HG03469 (cell line): ENCODE measurements around the gene PRDM5.

Experiments used
- ATAC-seq: cut with Tn5 transposase; IDR thresholded peaks from one replicate; pipeline ENCODE4 v1.9.1; 2021; ENCODE audit warnings: mild to moderate bottlenecking, moderate library complexity, moderate number of reproducible peaks; ENCODE audit not compliant: unreplicated experiment

PRDM5 gene

GRCh38 chr4:120858776-120859175 is 63.8 kb downstream of the PRDM5 start:
- ATAC-seq = no peak

- ATAC-seq = no peak
Measured at GRCh38 chr4:120857312-120857711, 65.2 kb downstream of the PRDM5 start.

DNA sequence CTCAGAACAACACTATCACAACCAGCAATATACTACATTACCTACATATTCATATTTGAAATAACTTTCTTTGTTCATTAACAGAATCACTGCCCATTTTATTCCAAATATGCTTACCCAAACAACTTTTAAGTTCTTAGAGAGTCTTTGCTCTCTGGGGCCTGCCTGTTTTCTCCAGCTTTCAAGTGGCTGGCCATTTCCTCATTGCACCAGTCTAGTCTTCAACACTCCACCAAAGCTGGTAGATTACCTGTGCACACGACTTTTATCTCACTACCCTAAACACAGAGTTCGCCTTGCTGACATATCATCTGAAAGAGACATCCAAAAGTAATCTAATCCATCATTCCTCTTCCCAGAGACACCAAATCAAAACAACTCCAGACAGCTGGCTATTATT is 66.2 kb downstream of the PRDM5 start:
- ATAC-seq = no peak

GRCh38 chr4:120855307-120856001 is 67.1 kb downstream of the PRDM5 start:
- ATAC-seq = peak; percentile 88

GRCh38 chr4:120853161-120853935 is 69.2 kb downstream of the PRDM5 start:
- ATAC-seq = no peak

GRCh38 chr4:120850018-120850599 is 72.4 kb downstream of the PRDM5 start:
- no peak for ATAC-seq

DNA sequence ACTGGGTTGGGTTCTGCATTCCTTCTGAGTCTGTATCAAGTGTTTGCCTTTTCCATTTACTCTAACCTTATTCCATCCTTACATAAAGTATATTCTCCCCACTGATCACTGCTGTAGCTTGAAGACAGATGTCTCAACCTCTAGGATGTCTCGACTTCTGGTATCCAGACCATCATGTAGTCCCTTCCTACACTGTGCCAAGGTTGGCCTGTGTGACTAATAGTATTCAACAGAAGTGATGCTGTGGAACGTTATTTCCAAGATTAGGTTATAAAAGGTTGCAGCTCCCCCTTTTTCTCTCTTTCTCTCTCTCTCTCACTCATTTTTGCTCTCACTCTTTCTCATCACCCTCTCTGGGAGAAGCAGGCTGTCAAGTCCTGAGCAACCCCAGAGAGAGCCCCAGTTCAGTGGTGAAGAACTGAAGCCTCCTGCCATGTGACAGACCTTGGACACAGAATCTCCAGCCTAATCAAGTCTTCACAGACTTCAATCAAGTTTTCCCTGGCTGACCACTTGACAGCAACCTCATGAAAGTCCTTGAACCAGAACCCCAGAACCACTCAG is 75.4 kb downstream of the PRDM5 start:
- no peak for ATAC-seq

DNA sequence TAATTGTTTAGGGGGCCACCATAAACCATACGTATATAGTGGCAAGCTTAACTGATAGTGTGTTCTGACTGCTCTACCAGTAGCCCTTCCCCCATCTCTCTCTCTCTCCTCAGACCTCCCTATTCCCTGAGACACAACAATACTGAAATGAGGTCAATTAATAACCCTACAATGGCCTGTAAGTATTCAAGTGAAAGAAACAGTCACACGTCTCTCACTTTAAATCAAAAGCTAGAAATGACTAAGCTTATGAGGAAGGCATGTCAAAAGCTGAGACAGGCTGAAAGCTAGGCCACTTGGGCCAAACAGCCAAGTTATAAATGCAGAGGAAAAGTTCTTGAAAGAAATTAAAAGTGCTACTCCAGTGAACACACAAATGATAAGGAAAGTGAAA is 78.0 kb downstream of the PRDM5 start:
- ATAC-seq = peak; percentile 84

GRCh38 chr4:120843849-120844527 is 78.5 kb downstream of the PRDM5 start:
- no peak for ATAC-seq

DNA sequence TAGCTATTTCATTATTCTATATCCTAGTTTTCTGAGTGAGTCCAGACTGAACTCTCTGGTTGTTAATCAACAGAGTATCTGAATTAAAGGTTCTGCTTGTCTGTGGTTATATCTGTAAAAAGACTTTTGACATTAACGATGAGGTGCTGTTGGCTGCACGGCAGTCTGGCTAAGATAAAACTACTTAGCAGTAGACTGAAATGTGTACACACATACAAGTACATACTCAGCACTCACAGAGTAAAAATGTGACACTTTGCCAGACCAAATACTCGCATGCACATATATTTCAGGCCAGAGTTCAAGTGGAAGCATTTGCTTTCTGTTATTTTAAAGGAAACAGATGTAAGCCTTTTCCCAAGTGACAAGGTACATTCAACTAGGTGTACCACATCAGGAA is 80.5 kb downstream of the PRDM5 start:
- ATAC-seq = no peak

DNA sequence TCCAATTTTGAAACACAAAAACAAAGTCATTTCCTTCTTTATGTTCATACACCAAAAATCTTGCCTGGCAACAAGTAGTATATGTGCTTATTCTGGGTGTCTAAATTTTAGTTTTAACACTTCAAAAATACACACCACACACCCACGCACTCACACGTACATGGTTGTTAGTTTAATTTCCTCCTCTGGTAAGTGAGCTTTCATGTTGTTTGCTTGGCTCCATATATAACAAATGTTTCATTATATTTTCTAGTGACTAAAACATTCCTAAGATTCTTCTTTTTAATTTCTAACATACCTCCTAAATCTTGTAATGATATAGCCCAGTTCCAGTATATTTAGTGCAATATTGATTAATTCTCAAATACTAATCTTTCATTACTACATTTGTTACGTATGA is 80.9 kb downstream of the PRDM5 start:
- ATAC-seq = no peak

DNA sequence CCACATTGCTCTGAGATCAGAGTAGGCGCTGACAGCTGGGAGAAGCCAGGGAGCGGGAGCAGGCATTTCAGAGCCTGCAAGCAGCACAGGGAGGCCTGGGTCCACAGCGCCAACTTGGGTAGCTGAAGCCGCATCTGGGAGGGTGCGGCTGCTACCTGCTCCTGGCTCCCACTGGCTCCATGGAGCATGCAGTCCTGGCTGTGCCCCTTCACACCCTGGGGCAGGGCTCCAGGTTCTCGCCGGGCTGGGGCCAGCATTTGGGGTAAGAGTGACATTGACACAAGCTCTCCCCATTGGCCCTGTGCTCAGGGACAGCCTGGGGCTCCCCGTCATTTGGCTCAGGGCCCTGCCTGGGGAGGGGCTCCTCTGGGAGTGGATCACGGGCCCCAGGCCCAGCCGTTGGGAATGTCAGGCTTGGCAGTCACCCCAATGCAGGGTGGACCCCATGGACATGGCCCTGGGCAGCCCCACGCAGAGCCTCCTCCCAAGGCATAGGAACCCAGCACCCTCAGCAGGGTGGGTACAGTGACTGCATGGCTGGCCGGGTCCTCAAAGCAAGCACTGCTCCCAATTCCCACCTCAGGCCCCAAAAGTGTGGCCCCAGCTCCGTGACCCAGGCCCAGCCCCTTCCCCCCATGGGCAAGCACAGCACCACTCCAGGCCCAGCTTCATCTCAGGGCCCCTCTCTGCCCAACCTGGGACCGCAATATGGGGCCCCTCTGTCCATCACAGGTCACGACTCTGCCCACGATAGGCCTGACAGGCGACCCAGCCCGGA is 82.4 kb downstream of the PRDM5 start:
- no peak for ATAC-seq

GRCh38 chr4:120839334-120839973 is 83.1 kb downstream of the PRDM5 start:
- ATAC-seq = no peak

- no peak for ATAC-seq
Measured at GRCh38 chr4:120838784-120839183, 83.7 kb downstream of the PRDM5 start.

DNA sequence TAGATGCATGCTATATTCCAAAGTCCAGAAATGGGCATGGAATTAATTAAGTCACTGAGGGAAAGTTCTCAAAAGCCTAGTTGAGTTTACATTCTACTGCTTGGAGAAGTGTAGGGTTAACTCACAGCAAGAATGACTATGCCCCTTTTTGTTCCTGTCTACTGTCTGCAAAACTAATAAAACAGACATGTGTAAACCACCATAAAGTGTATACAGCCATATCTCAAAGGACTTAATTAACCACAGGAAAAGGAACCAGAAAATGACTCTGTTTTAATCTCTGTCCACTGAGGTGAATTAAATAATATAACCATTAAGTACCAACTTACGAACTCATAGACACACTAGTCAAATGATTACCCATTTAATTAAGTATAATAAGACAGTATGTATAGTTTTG is 84.9 kb downstream of the PRDM5 start:
- ATAC-seq = no peak

GRCh38 chr4:120835342-120835741 is 87.2 kb downstream of the PRDM5 start:
- no peak for ATAC-seq

DNA sequence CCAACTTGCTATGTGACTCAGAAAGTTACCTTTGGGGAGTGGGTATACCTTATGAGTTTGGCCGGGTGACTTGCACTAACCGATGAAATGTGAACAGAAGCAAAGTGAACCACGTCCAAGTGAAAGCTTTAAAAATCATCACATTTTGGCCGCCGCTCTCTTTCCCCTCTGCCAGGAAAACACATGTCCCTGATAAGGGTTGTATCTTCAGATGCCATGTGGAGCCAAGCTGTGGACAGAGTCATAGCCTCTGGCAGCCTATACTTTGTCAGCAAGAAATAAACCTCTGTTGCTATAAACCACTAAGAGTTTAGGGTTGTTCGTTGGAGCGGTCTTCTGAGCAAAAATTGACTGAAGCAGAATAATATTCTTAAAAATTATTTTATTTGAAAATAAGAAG is 92.3 kb downstream of the PRDM5 start:
- ATAC-seq = no peak

DNA sequence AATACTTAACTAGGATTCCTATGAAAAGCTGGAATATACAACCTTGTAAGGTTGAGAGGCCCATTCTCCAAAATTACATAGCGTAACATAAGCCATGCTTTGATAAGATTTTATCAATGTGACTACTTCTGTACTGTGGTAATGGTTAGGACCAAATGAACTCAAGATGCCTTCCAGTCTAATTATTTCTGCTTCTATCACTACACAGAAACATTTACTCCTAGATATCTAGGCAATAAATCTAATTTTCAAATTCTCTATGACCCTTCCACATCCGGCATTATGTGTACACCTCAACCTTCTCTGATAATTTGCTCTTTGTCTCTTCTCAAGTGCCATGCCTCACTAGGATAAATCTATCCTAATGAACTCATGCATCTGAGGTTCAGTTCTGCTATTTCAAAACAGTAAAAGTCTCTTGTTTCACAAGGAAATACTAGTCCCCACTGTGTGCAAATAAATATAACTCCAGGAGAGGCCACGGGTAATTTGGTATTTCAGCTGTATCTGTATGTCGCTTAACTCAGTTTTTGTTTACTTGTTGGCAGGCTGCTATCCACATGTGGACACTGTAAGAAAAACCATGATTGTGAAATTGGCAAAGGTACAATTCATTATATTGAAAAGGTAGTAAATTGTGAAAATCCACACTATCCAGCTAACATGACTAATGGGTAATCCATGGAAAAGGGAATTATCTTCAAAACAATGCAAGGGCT is 93.3 kb downstream of the PRDM5 start:
- ATAC-seq = no peak

- no peak for ATAC-seq
Measured at GRCh38 chr4:120826853-120827252, 95.7 kb downstream of the PRDM5 start.
